HTERT RPE-1 (cell line): ENCODE data around the gene OCA2.

Experiments
- in situ Hi-C: fragments of 300-500 bp; cut with MboI; formaldehyde crosslinking; loops from 4 replicates; pipeline ENCODE4 v1.14.3; 2020; ENCODE audit warnings: low sequenced_read_pairs

OCA2 gene

DNA sequence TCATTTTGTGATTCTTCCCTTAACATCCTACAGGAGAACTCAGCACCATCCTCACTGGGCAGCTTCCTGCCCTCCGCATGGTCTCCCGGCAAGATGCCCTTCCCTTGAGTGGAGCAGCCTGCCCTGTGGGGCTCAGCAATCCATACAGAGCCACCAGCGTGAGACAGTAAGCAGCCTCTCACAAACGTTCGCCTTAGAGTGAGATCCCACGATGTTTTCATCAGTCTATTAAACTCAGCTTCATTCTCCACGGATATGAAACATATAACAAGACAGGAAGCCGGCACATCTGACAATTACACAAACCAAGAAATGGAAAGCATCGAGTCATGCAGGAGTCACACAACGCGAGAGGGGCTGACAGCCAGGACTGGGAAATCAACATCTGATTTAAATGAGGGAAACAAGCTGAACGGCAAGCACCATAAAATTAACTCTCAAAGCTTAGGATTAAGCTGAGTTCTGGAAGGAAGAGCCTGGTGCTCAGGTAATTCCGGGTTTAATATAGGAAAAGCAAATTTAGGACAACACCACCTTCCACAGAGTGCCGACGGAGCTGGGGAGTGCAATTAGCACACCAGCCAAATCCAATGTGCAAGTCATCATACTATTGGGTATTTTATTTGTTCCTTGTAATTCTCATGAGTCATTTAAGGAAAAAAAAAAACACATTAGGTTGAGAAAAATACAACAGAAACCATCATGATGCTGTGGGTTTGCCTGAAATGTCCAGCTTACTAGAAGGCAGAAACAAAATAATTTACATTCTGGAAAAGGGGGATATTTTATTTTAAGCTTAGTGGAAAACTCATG lies 272.0 kb downstream of the OCA2 start:
- in situ Hi-C loops = no loop called here

DNA sequence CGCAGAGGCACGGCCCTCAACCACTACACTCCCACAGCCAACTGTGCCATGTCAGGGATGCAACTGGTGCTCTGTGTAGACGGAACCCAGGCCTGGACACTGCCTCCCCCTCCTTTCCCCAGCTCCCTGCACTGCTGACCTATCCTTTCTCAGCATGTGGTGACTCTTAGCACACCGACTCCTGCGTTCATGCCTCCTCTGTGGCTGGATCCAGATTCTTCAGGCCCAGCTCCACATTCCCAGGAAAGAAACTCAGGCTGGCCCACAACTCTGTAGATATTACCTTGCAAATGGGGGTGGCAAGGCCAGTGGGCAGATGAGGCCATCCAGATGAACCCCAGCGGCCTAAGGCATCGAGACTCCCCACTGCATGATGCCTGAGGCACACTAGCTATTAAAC lies 272.7 kb downstream of the OCA2 start:
- in situ Hi-C loops = no loop called here

DNA sequence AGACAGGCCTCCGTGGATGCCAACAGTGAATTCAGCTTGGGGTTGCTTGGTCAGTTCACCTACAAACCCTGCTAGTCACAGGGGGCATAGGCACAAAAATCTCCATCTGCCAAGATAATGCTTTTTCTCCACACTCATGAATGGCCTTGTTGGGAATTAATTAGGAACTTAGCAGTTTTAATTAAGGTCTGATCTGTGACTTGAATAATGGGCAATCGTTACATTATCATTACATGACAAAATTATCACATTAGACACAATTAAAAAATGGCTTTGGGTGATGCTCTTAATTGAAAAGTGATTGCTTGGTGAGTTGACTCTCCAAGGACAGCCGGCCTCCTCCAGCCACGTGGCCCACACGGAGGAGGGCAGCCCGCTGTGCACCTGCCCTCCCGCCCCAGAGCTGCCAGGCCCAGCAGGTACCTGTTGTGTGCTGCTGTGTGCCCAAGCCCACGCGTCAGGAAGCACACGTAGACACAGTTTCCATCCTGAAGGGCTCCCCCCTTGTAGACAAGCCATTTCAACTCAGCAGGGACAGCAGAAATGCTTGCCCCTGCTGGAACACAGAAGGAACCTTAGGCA lies 274.2 kb downstream of the OCA2 start:
- in situ Hi-C loops = no loop called here

DNA sequence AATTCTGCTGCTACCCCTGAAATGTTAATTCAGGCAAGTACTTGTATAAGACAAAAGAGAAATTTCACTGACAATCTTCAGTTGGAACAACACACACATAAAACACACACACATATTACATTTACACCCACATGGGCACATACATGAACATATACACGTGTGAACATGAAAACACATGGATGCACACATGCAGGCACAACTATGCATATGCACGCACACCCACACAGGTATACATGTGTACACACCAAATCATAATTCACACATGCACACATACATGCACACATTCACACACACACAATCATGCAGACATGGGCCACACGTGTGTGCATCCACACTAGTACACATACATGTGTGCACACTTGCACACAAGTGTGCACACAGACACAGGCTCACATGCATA lies 277.8 kb downstream of the OCA2 start:
- in situ Hi-C loops = no loop called here

DNA sequence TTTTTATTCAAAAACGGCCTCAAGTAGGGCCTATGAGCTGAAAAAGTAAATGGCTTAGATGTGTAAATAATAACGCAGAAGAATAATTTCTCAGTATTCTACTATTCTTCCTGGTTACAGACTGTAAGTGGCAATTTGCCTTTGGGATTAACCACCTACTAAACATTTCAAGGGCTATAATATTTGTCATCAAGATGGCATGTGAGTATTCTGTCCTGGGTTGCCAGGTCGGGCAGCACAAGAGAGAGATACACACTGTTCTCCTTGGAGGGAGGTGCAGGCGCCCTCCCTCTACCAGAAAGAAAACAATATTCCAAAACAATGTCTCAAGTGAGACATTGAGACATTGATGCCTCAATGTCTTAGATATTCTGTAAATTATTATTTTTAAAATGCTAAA lies 278.4 kb downstream of the OCA2 start:
- in situ Hi-C loops = no loop called here

DNA sequence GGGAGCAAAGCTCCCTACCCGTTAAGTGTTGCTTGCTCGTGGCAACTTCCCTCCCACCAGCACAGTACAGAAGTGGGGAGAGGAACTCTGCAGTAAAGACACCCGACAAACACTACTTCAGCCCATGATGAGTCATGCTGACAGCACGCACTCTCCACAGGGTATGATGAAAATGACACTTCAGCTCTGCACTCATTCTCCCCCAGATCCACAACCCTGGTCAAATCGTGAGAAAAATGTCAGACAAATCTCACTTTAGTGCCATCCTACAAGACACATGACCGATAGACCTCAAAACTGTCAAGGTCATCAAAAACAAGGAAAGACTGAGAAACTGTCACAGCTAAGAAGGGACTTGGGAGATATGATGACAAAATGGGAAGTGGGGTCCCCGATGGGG lies 278.9 kb downstream of the OCA2 start:
- in situ Hi-C loops = no loop called here

DNA sequence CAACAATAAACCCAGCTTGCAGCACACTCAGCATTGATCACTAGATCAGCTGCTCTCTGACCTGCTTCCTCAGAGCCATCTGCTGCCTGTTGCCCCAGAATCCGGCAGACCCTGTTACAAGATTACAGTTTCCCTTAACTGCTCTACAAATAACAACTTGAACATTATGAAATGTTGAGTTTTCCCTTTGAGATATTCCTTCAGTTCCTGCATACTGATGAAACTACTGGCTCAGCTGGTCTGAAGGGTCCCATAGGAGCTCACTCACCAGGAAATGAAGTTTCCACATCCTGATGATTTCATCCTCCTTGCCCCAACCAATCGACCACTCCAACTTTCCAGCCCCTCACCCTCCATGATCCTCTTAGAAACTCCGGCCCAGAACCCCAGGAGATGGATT lies 281.9 kb downstream of the OCA2 start:
- in situ Hi-C loops = no loop called here

DNA sequence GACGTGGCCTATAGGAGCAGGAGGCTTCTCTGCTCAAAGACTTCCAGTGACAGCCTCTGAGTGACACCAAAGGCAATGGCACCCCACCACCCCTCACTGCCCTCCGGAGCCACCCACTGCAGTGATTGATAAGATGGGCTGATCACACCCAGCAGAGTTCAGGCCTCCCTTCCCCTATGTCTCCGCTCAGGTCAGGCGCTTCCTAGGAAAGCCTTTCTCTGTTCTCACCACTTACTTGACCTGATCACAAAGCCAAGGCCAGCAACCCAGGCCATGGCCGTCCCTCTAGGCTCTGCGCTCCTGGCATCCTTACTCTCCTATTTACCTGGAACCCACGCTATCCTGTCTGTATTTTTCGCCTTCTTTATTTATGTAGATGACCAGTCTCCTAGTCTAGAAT lies 282.3 kb downstream of the OCA2 start:
- in situ Hi-C loops = no loop called here

DNA sequence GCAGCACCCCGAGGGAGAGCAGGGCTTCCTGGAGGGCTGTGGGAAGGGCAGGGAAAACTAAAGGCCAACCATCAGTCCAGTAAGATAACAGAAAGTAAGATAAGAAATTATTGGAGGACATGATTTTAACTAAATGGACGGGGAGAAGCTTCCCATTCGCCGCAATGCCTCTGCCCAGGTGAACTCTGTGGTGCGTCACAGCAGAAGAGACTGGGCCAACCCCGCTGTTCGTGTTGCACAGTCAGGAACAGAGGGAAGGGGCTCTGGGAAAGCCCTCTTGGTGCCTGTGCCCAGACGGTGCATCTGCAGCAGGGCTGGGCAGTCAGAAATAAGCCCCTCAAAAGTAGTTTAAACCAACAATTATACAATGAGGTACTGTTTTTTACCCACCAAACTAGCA lies 284.1 kb downstream of the OCA2 start:
- in situ Hi-C loops = no loop called here

DNA sequence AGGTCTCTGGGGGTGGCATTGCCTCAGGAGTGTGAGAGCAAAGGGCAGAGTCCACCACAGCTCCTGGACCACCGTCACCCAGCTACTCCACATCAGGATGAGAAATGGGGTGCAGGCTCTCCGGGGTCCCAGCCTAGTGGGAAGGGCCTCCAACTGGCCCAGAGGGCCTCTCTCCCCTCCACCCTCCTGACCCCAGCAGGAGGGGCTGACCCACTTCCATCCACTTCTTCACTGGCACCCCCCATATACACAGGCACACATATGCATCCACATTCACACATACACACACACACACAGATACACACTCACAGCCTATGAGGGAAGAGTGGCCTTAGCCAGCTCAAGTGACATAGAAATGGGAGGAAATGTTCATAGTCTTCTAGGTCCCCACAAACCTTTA lies 286.0 kb downstream of the OCA2 start:
- in situ Hi-C loops = no loop called here

DNA sequence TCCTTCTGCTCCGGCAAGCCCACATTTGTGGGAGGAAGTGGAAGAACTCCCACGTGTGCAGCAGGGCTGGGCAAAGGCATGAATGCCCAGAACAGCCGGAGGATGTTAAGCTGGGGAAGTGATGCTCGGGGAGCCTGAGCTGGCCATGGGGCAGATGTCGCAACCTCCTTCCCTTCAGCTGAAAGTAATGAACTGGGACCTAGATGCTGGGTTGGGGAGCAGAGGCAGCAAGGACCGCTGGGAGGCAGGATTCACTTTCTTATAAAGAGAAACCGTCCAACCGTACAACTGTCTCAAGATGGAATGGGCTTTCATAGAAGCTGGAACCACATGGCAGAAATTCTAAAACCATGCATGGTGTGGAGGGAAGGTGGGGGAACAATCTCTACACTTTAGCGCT lies 290.9 kb downstream of the OCA2 start:
- in situ Hi-C loops = no loop called here

DNA sequence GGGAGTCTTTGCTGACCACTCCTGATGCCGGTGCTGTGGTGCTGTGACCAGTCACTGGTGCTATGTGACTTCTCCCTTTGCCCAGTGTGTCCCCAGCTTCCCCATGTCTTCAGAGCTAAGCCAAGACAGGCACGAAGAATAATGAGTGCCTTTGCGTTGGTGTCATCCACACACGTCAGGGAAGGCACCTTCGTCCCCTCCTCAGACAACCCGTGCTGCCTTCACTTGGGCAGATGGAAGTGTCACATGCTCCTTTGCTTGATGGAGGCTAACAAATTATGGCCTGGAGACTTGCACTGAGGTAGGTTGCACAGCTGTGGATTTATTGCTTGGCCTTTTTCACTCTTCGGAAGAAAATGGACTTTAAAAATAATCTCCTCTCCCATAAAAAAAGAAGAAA lies 291.8 kb downstream of the OCA2 start:
- in situ Hi-C loops = no loop called here

DNA sequence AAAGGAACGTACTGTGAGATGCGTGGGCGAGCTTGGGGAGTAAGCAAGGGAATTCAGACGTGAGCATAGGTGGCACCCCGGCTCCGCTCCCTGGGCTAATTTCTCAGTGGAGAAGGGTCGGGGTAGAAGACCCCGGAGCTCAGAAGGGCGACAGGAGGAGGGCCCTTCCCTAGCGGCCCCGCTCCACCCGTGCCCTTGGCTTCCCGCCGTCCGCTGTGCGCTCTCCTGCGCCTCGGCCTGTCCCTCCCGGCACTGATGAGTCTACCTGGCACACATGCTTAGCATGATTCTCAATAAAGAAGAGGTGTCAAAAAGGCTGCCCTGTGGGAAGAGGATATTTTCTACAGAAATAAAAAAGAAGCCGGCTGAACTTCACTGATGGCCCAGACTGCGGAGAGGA lies 292.7 kb downstream of the OCA2 start:
- in situ Hi-C loops = no loop called here

DNA sequence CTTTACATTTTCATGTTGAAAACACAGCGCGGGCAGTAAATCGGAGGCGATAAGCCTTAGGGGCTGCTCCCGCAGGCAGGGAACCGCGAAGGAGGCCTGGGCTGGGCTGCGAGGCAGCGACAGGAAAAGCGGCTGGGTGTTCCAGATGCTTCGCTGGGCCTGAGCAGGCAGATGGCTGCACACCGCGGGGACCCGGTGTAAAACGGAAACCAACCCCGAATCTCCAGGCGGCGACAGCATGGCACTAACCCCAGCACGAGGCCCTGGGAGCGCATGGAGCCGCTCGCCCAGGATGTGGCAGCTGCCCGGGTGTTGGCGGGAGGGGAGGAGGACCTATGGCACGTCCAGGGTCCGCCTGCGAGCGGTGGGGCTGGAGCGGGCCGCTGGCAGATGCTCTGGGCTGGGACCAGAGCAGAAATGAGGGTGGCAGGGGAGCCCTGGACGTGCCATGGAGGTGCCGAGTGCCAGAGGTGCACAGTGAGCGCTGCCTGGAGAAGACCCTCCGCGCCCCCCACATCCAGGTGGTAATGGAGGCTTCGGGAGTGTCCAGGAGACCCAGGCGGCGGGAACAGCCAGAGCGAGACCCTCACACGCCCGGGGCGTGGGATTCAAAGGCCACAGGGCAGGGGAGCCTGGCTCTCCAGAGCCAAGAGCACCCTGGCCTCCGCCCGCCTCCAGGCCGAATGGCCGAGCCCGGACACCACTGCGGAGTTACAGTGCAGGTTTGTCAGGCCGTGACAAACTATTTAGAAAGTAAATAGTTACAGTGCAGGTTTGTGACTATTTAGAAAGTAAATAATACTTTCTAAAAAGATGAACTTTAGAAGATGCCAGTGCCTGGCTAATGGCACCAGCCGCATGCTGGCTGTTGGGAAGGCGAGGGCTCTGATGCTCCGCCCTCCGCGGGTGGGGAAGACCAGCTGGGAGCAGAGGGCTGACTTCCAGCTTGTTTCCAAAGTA lies 293.6 kb downstream of the OCA2 start:
- in situ Hi-C loops = no loop called here

DNA sequence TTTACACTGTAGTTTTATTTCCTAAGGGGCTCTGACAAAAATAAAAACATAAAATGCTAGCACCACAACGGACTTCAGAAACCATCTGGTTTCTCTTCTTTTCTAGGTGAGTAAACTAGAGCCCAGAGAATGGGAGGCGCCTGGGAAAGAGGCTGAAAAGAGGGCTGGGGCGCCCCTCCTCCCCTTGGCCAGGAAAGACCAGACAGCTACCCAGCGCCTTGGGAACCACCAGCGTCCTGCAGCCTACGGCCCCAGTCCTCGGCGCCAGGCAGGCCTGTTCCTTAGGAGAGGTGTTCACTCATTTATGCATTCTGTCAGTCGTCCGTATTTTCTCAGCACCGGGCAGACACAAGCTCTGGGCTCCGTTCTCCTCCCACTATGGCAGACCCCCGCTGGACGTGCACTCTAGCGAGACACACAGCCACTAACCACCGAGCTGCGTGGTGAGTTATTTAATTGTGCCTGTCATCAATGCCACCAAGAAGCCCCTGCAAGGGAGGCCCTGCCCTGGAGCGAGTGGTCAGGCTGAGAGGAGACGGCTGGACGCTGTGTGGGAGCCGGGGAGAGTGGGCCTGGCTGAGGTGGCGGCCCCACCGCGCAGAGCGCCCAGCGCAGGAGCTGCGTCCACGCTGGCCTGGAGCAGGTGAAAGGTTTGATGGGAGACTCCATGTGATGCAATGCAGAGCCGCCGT lies 294.4 kb downstream of the OCA2 start:
- in situ Hi-C loops = no loop called here

DNA sequence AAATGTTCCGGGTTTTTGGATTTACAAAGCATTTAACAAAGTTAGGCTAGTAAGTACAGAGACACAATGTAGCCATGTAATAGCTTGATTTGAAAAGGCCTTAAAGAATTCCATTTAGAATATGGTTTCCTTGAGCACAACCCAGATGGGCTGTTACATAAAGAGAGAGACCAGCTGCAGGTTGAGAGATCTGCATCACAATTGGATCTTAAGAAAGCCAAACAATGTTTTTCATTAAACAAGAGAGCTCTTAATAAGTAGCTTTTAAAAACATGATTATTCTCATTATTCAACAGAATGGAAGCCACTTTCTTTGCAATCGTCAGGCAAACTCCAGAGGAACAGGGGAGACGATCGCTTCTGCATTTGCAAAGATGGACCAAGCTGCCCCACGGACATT lies 300.3 kb downstream of the OCA2 start:
- in situ Hi-C loops = no loop called here

DNA sequence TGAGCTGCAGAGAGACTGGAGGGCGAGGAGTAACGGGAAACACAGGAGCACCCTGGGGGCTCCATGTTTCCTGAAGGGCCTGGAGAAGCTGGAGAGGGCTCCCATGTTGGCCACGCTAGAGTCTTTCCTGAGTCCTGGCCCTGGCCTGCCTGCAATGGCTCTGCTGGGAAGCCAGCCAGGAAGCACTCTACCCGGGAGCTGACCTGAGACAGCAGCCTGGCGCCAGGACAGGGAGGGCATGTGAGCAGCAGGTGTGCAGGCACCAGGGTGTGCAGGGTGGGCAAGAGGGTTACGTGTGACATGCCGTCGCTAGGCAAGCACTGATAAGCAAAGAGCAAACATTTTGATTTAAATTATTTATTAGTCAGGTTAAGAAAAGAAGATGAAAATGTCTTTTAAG lies 301.4 kb downstream of the OCA2 start:
- in situ Hi-C loops = no loop called here

DNA sequence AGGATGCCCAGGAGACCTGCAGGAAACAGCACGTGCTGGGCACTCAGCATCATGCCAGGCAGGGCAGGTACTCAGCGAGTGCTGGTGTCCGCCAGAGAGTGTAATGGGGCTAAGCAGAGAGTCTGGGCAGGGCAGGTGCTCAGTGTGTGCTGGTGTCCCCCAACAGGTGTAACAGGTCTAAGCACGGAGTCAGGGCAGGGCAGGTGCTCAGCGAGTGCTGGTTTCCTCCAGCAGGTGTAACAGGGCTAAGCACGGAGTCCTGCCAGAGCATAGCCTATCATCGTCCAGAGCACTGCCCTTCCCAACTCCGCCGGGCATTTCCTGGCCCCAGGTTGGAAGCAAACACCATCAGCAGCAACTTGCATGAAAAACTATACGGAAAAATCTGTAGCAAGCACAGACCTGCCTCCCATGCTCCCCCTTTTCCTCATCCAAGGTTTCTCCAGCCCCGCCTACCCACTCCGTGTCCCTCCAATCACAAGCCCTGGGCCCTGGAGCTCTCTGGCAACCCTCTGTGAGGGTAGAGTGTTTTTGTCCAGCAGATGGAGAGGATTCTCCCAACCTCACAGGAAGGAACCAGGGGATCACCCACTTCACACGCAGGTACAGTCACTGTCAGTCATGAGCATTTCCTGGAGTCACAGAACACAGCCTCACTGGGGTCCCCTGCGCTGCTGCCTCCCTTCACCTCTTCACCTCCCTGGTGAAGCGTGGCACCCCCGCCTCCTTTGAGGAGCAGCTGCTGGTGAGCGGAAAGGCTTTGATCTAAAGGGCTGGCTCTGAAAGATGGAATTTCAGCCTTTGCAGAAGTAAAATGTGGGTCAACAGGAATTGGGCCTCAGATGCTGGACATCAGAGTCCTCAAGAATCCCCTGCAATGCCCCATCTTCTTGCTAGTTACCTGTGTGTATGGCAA lies 302.5 kb downstream of the OCA2 start:
- in situ Hi-C loops = no loop called here

DNA sequence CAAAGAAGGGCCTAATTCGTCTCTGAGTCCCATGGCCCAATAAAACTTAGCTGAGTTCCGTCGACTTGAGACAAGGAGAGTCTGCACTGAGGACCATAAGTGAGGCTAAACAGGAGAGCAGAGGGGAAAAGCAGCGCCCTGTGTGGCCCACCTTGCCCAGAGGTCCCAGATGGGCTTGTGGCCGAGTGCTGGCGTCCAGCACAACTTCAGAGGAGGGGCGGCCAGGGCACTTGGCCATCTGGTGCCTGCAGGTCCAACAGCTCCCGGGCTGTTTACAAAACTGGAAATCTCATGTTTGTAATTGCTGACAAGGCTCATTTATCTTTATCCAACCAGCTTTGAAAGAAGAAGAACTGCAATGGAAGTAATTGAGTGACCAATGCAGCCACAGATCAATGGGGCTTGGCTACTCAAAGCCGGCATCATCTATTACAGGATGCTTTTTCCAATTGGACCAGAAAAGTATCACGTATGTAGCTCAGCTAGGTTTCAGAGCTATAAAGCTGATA lies 306.3 kb downstream of the OCA2 start:
- in situ Hi-C loops = no loop called here

DNA sequence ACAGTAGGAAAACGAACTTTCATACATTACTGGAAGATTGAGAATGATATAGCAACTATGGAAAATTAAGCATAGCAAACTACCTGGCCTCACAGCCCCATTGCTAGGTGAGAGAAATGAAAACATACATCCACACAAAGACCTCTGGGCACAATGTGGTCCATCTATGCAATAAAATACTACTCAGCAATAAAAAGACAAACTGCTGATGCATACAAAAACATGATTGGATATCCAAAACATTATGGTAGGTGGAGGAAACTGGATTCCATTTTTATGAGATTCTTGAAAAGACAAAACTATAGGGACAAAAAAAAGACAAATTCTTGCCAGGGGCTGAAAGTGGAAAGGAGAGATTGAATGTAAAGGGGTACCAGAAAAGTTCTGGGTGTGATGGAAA lies 308.8 kb downstream of the OCA2 start:
- in situ Hi-C loops = no loop called here
